Activated CD4-positive, alpha-beta T cell treated with anti-CD3 and anti-CD28 coated beads, Interleukin-2, amount 50 U/mL, for 1 hour (primary cell): ENCODE data around the gene GPR107.
A peak's percentile ranks its signal among the peaks of the same experiment; 100 is the strongest.

ENCODE experiments used
- DNase-seq: peaks from one replicate; pipeline ENCODE4 v3.0.0-alpha.2; 2020

The GPR107 gene

DNA sequence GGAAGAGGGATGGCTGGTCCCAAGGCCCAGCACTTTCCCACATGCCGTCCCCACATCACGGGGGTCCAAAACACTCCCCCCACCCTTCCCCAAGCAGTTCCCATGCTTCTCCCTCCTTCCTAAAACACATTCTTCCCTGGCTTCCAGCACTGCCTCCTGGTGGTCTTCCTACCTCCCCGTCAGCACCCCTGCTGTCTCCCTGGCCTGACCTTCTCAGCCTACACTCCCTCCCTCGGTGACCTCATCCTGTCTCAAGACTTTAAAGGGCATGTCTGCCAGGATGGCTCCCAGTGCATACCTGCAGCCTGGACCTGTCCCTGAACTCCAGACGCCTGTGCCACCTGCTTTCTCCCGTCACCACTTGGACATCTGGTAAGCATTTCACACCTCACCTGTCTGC lies 114.2 kb downstream of the GPR107 start:
- no peak for DNase-seq

DNA sequence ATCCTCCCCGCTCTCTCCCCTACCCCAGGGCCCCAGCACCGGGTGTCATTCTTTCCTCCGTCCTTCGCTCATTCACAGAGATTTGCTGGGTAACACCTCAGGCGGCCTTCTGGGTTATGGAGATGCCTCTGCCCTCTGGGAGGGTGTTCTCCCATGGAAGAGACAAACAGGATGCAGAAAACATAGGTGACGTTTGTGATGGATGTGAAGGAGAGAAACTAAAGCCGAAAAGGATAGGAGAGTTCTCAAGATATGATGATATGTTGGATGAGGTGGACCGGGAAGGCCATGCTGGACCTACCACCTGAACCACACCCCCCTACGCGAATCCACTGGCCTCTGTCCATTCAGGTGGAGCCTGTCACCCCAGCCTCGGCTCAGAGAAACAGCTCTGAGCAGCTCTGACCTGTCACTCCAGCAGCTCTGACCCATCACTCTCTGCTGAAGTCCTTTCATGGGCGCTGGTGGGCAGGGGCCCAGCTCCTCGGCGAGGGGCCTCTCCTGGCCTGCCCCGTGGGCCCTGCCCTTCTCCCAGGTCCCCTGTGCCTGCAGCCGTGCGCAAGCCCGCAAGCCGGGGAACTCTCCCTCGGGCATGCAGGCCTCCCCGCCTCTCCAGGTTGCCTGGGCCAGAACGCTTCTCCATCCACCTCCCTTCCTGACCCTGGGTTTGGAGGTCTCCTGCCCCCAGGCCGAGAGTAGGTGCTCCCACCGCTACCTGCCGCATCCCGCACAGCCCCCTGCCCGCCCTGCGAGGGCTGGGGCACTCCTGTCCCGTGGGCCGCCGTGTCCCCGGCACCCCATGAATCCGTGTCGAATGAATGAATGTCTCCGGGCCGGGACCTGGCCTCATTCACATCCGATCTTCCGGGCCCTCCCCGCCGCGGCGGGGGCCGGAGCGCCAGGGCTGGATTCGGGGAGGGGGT lies 117.8 kb downstream of the GPR107 start:
- DNase-seq, result no peak

DNA sequence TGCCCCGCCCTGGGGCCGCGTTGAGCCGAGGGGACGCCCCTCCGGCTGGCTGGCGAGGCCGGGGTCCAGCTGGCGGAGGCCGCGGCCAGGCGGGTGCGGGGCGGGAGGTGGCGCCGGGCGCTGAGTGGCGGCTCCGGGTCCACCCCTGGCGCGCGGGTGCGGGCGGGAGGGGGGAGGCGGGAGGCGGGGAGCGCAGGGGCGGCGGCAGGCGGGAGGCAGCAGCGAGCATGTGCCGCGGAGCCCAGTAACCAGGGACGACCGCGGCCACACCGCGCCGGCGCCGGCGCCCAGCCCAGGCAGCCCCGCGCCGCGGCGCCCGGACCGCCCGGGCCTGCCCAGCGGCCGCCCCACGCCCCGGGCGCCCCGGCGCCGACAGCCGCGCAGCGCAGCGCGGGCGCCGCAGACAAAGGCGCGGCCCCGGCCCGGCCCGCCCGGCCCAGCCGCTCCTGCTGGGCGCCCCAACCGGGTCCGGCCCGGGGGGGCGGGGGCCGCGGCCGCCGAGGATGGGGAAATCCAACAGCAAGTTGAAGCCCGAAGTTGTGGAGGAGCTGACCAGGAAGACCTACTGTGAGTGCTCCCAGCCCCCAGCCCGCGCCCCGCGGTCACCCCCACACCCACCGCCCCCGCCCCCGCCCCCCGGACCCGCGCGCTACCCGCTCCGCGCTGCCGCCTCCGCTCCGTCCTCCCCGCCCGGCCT lies 118.6 kb downstream of the GPR107 start, which contains the start of gene NCS1:
TSS of gene NCS1 (plus strand) at position 244 of the 697 bp plus-strand sequence. CDS start at position 504, 260 bp downstream.
- peak; percentile 28 for DNase-seq

DNA sequence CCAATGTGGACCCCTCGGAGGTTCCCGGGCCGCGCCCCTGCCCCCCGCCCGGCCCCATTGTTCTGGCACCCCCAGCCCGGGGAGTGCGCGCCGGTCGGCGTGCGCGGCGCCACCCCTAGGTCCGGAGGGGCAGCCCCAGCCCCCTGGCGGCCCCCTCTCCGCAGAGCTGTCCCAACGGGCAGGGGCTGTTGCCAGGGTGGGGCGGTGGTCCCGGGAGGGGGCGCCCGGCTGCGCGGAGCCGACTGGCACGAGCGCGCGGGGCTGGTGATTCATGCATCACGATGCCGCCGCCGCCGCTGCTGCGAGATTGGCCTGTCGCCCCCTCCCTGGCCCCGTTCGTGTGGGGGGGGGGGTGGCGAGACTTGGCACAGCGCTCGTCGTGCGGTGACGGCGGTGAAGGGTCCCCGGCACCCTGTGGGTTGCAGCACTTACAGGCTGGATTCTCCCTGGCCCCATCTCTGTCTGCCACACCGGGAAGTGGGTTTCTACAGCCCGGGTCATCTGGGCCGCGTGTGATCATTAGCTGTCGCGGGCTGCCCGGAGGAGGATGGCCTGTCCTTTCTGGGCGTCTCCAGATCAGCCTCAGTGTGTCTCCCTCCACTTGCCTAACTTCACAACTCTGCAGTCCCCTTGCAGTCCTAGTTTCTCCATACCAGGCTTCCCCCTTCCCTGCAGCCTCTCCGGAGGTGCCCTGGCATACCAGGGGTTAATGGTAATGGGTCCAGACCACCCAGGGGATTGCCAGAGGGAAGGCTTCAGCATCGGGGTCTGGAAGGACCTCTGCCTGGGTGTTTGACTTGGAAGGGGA lies 119.4 kb downstream of the GPR107 start:
- DNase-seq, result peak; percentile 50

DNA sequence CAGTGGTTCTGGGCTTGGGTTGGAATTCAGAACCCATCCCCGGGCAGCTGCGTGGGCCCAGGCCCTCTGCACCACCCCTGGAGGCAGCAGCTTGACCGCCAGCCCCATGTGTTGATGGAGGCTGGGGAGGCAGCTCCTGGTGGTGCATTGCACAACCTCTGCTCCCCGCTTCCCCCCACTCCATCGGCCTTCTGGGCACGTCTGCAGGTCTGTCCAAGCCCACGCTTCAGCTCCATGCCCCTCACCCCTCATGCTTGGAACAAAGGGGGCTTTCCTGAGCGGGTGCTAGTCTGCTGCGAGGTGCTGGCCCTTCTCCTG lies 119.9 kb downstream of the GPR107 start:
- no peak for DNase-seq

DNA sequence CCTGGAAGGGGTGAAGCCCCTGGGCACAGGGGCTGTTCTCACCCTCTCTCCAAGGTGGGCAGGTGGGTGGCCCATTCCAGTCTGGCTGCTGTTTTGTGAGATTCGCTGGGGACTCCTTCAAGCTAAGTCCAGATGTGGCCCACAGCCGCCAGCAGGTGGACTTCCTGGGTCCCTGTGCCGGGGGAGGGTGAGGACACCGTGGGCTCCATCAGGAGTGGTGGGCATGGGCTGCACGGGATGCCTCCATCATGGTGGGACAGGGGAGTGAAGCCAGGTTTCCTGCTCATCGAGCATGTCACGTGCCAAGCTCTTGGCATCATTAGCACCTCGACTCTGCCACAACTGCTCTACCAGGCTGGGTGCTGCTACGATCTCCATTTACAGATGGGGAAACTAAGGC lies 120.3 kb downstream of the GPR107 start:
- DNase-seq, result no peak

DNA sequence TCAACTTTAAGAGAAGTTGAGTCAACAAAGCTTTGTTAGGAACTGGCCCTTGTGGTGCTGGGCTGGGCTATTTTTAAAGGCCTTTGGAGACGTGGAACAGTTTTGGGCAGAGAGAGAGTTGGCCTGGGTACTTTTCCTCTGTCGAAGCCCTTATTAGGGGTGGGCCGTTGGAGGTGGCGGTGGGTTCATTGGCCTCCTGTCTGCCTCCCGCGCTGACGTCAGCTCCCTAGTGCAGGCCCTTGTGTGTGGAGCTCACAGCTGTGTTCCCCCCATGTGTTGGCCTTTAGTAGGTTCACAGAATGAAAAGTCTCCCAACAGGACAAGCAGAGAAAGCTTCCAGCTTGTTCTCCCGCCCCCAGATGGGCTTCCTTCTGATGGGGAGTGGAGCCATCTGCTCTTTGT lies 121.2 kb downstream of the GPR107 start:
- DNase-seq, result no peak

DNA sequence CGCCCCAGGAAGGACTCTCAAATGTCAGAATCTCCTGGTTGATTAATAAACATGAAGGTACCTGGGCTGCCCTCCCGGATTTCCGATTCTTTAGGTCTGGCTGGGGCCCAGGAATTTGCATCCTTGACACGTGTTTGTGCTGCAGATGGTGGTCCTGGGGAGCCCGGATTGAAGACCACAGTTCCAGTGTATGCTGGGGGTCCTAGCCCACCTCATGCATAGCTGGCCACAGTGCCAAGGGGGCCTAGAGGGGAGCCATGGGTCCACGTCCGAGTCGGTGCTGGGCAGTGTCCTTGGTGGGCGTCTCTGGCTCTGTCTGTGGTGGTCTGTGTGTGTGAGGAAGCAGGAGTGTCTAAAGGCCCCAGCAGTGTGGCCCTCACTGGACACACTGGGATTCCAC lies 121.6 kb downstream of the GPR107 start:
- DNase-seq, result no peak

DNA sequence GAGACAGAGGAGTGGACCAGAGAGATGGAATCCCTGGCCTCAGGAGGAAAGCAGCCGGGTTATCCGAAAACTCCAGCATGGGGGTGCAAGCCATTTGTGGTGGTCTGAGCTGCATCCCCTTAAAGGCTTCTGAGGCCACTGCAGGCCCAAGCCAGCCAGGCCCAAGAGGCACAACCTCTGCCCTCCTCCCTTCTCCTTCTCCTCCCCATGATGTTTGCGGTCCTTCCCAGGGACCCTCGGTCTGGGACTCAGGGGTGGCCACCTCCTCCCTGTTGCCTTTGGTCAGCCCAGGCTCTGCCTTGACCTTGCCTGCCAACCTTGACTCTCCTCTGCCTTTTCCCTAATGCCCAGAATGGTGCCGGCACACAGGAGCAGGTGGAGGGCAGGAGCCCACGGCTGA lies 123.1 kb downstream of the GPR107 start:
- no peak for DNase-seq

DNA sequence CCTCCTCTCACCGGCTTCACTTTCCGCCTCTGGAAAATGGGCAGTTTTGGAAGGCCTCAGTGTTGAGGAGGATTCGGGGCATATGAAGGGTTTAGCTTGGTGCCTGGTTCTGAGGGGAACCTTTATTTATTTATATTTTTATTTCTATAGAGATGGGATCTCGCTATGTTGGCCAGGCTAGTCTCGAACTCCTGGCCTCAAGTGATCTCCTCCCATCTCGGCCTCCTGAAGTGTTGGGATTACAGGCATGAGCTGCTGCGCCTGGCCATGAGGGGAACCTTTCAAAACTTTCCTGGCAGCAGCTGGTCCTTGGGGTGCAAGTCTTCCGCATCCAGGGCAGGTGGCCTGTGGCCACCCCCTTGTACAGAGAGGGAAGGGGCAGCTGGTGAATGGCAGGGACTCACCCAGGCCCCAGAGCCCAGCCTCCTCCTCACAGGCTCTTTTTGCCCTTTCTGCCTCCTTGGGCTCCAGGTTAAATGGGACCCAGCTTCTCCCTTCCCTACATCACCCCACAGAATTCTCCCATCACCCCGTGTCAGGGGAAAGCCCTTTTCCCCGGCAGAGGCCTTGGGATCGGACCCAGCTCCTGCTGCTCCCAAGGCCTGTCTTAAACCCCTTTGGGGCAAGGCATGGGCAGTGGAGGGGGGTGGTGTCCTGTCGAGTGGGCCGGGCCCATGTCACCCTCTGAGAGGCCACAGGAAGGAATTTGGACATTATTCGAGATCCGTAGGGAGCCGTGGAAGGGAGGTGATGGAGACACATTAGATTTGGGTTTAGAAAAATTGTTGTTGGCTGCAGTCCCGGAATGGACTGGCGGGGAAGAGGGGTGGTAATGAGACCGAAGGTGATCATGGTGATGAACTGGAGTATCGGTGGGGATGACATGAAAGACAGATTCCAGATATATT lies 124.4 kb downstream of the GPR107 start:
- DNase-seq, result no peak

DNA sequence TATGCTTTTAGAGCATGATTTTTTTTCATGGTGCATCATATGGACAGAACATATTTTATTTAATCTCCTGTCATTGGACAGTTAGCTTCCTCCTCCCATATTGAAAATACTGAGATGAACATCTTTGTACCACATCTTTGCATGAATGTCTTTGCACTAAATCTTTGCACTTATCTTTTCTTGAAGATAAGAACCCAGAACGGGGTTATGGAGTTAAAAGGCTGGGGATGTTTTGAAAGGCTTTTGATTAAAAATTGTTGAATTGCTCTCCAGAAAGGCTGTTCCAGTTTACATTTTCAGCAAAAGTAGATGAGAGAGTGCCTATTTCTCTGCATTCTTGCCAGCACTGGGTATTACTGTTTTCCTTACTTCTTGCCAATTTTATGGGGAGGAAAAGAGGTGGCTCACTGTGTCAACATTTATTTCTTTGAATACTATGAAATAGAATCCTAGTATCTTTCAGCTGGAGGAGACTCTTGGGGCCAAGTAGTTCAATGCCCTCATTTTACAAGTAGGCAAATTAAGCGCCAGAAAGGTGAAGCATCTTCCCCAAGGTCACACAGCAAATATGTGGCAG lies 125.7 kb downstream of the GPR107 start:
- DNase-seq, result no peak

DNA sequence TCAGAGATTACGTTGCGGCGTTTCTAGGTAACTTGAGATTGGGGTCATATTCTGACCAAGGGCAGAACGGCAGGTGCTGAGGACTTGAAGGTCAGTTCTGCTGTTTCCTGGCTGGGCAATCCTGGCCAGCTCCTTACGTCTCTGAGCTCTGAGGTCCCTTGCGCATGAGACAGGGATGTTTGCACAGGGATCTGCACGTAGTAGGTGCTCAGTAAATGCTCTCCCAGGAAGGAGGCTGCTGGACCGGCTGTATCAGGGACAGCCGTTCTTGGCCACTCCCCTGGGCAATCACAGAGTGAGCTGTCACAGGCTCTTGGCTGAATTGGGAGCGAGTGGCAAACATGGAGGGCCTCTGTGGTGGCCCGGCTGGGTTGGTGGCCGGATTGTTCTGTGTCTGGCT lies 126.8 kb downstream of the GPR107 start:
- no peak for DNase-seq

DNA sequence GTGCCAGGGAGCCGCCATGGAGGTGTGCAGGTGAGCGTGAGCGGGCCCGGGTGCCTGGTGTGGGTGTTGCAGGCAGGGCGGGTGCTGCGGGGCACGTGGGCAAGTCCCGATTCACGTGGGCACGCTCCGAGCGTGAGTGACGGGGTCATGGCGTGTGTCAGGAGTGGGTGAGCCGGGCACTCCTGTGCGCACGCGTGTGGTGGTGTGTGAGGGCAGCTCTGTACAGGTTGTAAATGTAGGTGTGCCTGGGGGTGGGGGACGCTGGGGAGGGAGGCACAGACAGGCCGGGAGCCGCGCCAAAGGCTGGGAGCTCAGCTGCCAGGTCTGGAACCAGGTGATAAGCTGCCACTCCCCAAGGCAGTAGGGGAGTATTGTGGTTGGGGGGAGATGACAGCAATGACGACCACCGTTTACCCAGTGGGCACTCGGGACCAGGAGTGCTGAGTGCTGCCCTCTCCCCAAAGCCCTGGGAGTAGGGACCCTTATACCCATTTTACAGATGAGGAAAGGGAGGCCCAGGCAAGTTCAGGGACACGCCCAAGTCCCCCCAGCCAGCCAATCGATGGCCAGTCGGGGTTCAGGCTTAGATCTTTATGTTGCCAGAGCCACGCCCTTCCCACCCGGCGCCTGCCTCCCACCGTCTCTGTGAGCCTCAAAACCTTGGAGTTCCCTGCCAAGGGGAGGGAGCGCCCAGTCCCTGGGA lies 128.1 kb downstream of the GPR107 start:
- no peak for DNase-seq

DNA sequence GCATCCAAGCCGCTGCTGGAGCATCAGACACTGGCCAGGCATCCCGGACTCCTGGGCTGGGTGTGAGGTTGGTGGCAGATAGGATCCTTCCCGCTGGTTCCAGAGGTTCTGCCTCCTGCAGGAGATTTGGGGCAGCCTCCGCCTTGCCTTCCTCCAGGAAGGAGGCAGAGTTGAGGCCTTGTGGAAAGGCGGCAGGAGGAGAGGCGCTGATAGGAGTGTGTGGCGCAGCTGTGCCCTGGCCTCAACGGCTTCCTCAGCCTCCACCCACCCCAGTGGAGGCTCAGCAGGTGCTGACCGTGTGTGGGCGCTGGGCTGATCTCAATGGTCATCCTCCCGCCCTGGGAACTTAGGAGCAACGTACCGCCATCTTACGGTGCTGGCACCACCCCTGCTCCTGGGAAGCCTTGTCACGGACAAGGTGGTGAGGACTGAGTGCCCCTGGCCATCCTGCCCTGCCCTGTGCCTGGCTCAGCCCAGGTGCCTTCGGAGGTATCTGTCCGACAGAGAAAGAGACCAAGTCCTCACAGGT lies 128.7 kb downstream of the GPR107 start:
- no peak for DNase-seq

DNA sequence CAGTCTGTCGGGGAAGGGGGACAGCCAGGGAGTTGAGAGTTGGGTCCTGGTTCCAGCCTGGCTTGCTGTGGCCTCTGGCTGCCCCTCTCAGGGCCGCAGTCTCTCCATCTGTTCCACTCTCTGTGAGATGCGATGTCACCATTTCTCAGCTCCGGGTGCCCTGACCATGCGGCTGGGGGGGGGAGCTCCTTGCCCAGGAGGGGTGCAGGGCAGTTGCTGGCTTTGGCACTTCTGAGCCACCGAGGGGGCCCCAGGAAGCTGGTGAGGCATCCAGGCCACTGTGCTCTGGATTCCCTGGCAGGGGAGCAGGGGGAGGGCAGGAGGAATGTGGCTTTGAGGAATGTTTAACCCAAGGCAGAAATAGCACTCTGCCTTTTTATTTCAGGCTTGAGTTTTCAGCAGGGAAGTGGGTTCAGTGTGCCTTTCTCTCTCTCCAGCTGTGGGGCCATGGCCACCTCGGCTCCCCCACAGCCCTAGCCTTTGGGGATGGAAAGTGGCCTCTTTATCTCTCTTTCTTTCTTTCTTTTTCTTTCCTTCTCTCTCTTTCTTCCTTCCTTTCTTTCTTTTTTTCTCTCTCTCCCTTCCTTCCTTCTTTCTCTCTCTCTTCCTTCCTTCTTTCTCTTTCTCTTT lies 129.5 kb downstream of the GPR107 start:
- no peak for DNase-seq

DNA sequence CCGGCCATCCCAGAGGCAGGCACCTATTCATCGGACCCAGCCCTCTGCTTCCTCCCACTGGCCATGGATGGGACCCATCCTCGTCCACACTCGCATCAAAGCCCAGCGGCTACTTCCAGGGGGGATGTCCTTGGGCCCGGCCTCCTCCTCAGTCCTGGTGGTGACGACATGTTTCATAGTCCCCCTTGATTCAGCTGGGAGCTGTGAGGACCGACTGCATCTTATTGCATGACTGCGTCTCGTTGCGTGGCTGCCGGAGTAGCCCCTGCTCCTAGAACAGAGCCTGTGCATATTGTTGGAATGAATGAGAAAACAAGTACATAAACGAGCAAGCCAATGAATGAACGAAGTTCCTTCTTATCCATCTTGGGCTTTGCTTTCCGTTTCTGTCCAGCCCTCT lies 131.3 kb downstream of the GPR107 start:
- no peak for DNase-seq

DNA sequence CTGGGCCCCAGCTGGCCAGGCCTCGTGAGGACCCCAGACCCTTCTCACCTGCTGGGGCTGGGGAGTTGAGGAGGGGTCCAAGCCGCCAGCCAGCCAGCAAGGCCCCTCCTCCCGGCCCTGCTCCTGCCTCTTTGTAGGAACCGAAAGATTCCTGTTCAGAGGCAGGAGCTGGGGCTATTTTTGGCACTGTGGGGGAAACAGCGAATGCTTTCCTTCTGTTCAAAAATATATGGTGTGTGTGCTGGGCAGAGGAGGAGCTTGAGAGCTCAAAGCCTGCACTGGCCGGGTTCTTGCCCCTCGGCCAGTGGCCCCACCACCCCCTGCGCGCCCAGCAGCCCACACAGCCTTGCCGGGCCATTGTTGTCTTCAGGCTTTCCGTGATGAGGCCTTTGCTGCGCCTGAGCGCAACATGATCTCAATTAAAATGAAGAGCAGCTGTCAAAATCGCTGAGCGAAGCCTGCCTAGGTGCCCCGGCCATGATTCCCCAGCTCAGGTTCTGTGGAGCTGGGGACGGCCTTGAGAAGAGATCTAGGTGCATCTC lies 131.9 kb downstream of the GPR107 start:
- DNase-seq, result no peak

DNA sequence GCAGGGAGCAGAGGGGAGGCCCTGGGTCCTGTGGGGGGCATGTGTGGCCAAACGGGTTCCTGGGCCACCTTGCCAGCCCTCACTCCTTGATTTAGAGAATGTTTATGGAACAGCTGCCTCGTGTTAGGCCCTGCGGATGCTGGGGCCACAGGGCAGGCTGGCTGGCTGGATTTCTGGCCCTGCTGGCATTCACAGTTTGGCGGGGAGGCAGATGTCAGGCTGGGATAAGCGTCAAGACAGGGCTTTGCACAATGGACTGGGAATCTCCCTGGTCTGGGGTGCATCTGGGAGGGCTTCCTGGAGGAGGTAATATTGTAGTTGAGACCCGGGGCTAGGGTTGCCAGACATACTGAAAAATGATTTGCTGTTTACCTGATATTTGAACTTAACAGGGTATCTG lies 132.3 kb downstream of the GPR107 start:
- DNase-seq, result no peak

DNA sequence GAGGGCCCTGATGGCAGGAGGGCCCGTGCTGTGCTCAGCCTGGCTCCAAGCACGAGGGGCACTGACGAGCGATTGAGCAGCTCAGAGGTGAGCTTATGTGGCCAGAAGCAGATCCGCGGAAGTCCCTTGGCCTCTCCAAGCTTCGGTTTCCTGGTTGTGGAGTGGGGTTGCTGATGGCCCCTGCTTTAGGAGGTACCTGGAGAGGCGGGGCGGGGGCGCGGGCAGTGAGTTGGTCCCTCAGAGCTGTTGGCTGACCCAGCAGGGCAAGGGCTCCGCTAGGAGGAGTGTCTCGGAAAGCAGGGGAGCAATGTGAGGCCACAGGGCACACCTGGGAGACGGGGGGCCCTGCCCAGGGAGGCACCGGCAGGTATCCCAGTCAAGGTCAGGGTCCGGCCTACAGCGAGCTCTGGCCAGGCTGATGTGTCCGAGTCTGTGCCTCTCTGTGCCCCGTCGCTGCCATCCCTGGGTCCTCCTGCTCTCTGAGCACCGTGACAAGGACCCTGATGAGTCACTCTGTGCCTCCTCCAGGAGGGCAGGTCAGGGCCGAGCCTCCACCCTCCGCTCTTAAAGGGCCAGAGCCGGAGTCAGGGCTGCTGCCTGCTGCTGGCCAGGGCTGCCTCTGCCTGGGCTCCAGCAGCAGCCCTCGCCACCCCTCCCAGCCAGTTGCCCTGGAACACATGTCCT lies 133.3 kb downstream of the GPR107 start:
- no peak for DNase-seq

DNA sequence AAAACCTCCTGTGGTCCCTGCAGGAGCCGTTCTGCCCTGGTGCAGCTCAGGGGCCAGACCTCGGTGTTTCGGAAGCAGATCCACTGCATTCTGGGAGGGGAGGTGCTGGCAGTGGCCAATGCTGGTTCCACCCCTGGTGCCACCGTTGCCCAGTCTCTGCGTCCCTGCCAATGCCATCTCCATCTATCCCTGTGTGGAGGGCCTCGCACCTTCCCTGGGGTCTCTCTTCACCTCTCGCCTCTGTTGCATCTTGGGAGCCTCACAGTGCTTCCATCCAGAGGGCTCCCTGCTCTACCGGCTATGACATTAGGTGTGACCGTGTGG lies 133.8 kb downstream of the GPR107 start:
- no peak for DNase-seq
